Liver (tissue), 9 donors: Measurements from ENCODE around the gene AMDHD1. TPM values are rescaled to one million over a fixed set of nuclear protein-coding genes. Genes with fewer than 3 reads are reported as not detected.

Experiments
- DNase-seq: peaks from one replicate; pipeline ENCODE4 v3.0.0-alpha.2; 2017; ENCODE audit warnings: low spot score
- H3K27ac ChIP-seq, 2 donors: one replicate each; pipeline ENCODE4 v1.7.0; 2013; ENCODE audit warnings: inconsistent platforms in 2 of 2, low read length in 2 of 2, control low read depth in 1 of 2, low read depth in 1 of 2, mild to moderate bottlenecking in 1 of 2
- H3K27me3 ChIP-seq, 4 donors: one replicate each; pipeline versions ENCODE4 v1.6.1 to v1.7.0; 2013; ENCODE audit warnings: low read length in 3 of 4, inconsistent platforms in 1 of 4, mild to moderate bottlenecking in 1 of 4, moderate library complexity in 1 of 4; ENCODE audit not compliant: control insufficient read depth in 4 of 4, insufficient read depth in 4 of 4
- H3K36me3 ChIP-seq, 4 donors: one replicate each; pipeline versions ENCODE4 v1.6.1 to v1.7.0; 2013; ENCODE audit warnings: low read length in 3 of 4, mild to moderate bottlenecking in 3 of 4, low read depth in 1 of 4, moderate library complexity in 1 of 4; ENCODE audit not compliant: control insufficient read depth in 4 of 4, insufficient read depth in 3 of 4
- H3K4me1 ChIP-seq, 4 donors: one replicate each; pipeline versions ENCODE4 v1.6.1 to v1.7.0; 2013; ENCODE audit warnings: low read length in 3 of 4, mild to moderate bottlenecking in 3 of 4, moderate library complexity in 1 of 4; ENCODE audit not compliant: control insufficient read depth in 4 of 4, insufficient read depth in 4 of 4
- H3K4me3 ChIP-seq, 3 donors: one replicate each; pipeline versions ENCODE4 v1.6.1 to v1.7.0; 2013; ENCODE audit warnings: low read length in 3 of 3, control low read depth in 1 of 3, low read depth in 1 of 3, mild to moderate bottlenecking in 1 of 3
- H3K9ac ChIP-seq, 2 donors: one replicate each; pipeline ENCODE4 v1.7.0; 2013; ENCODE audit warnings: low read length in 2 of 2, mild to moderate bottlenecking in 2 of 2, moderate library complexity in 2 of 2, control low read depth in 1 of 2, low read depth in 1 of 2
- H3K9me3 ChIP-seq, 4 donors: one replicate each; pipeline versions ENCODE4 v1.6.1 to v1.7.0; 2013; ENCODE audit warnings: low read length in 3 of 4; ENCODE audit not compliant: control insufficient read depth in 4 of 4
- EGR1 ChIP-seq, 2 donors: IDR thresholded peaks; 2 replicates each; pipeline ENCODE4 v1.6.1; 2016 to 2018; ENCODE audit warnings: antibody characterized with exemption in 2 of 2, low read depth in 2 of 2
- FOXA1 ChIP-seq: IDR thresholded peaks from 2 replicates; pipeline ENCODE4 v1.6.1; 2016; ENCODE audit warnings: antibody characterized with exemption
- FOXA2 ChIP-seq: IDR thresholded peaks from 2 replicates; pipeline ENCODE4 v1.6.1; 2016; ENCODE audit warnings: antibody characterized with exemption
- GABPA ChIP-seq, 2 donors: IDR thresholded peaks in 1 of 2; conservative IDR thresholded peaks in 1 of 2; 2 replicates each; pipeline ENCODE4 v1.6.1; 2016; ENCODE audit warnings: antibody characterized with exemption in 2 of 2, mild to moderate bottlenecking in 1 of 2, moderate library complexity in 1 of 2
- HNF4A ChIP-seq, 2 donors: conservative IDR thresholded peaks; 2 replicates each; pipeline ENCODE4 v1.6.1; 2016; ENCODE audit warnings: antibody characterized with exemption in 2 of 2, mild to moderate bottlenecking in 2 of 2
- HNF4G ChIP-seq: IDR thresholded peaks from 2 replicates; pipeline ENCODE4 v1.6.1; 2016; ENCODE audit warnings: antibody characterized with exemption
- JUND ChIP-seq, 2 donors: IDR thresholded peaks; 2 replicates each; pipeline ENCODE4 v1.6.1; 2016; ENCODE audit warnings: antibody characterized with exemption in 2 of 2
- NR2F2 ChIP-seq: IDR thresholded peaks from 2 replicates; pipeline ENCODE4 v1.6.1; 2016; ENCODE audit warnings: antibody characterized with exemption
- RAD21 ChIP-seq, 2 donors: IDR thresholded peaks; 2 replicates each; pipeline ENCODE4 v1.6.1; 2016; ENCODE audit warnings: antibody characterized with exemption in 2 of 2, mild to moderate bottlenecking in 2 of 2
- RXRA ChIP-seq, 2 donors: IDR thresholded peaks; 2 replicates each; pipeline ENCODE4 v1.6.1; 2017 to 2018; ENCODE audit warnings: antibody characterized with exemption in 2 of 2, mild to moderate bottlenecking in 1 of 2
- SP1 ChIP-seq: IDR thresholded peaks from 2 replicates; pipeline ENCODE4 v1.6.1; 2018; ENCODE audit warnings: antibody characterized with exemption, mild to moderate bottlenecking
- TAF1 ChIP-seq: conservative IDR thresholded peaks from 2 replicates; pipeline ENCODE4 v1.6.1; 2016; ENCODE audit warnings: antibody characterized with exemption, mild to moderate bottlenecking
- WGBS: extraction: QIAGEN DNeasy Blood & Tissue Kit; methylation state at CpG from one replicate; pipeline ENCODE4 v1.1.7; 2013; 5-methylcytosine and 5-hydroxymethylcytosine counted together
- polyA plus RNA-seq, 2 donors: library from polyadenylated mRNA; stranded (reverse) in 1 of 2; unstranded in 1 of 2; fragments of 200-250 nt in 1 of 2; fragments of >200 nt in 1 of 2; fragmentation: Nextera tagmentation in 1 of 2; extraction: Ambion mirVana in 1 of 2; gene quantifications; one replicate each; pipeline versions ENCODE4 v1.2.1 to v1.2.3, GENCODE V29; 2013 to 2015
- total RNA-seq, 2 donors: library from RNA; depleted of rRNA; stranded (reverse); fragments of >200 nt; gene quantifications; one replicate each; pipeline ENCODE4 v1.2.3, GENCODE V29; 2014
- TF ChIP-seq, protein P1 (sequence below): IDR thresholded peaks from 2 replicates; pipeline ENCODE4 v1.6.1; 2016; ENCODE audit warnings: antibody characterized with exemption
- TF ChIP-seq, protein P2 (sequence below): fragments of 150-350 bp; IDR thresholded peaks from 2 replicates; pipeline ENCODE4 v1.5.1; 2017; ENCODE audit warnings: improper control_type of control experiment, low read depth, low read length; ENCODE audit not compliant: missing input control
- TF ChIP-seq, protein P3 (sequence below): IDR thresholded peaks from 2 replicates; pipeline ENCODE4 v1.6.1; 2016; ENCODE audit warnings: antibody characterized with exemption
- TF ChIP-seq, protein P4 (sequence below): IDR thresholded peaks from 2 replicates; pipeline ENCODE4 v1.6.1; 2016; ENCODE audit warnings: antibody characterized with exemption, mild to moderate bottlenecking
- donor health status: healthy.
- donor health status: healthy.
- donor health status: healthy.
- donor health status: healthy.
- donor health status: healthy.

Gene AMDHD1
- total and polyA plus RNA-seq, 4 donors, result 50.3 to 124 (median 80.7) TPM

DNA sequence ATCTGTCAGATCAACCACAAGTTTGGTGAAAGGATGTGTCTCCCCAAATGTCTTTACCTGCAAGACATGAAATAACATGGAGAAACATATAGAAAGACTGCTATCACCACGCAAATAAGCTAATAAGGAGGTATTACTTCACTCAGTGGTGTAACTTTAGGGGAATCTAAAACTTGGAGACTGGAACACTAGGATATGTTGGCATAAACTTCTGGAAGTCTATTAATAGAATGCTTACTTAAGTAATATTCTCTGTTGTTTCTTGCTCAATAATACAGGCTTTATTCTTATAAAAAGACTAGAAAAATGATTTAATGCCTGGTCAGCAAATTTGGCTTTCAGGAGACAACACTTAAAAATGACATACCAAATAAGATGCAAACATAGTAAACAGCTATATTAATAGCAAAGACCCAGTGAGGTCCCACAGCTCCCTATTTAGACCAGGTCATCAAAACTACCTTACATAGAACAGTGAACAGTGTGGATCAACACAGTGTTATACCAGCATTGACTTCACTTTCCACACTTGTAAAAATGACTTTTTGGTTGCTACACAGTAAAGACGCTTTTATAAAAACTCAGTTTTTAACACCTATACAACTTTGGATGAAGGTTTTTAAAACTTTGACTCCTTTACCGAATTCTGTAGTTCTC is 71.9 kb downstream of the AMDHD1 start:
- no peak overlapping the region for H3K4me3 ChIP-seq
- no peaks in the 10 kb centered on the region for H3K9me3 ChIP-seq
- TF ChIP-seq, protein P1, sequence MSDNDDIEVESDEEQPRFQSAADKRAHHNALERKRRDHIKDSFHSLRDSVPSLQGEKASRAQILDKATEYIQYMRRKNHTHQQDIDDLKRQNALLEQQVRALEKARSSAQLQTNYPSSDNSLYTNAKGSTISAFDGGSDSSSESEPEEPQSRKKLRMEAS, result no peak
- no peak for TF ChIP-seq SP1
- TF ChIP-seq FOXA1, result no peak
- TF ChIP-seq, protein P2, sequence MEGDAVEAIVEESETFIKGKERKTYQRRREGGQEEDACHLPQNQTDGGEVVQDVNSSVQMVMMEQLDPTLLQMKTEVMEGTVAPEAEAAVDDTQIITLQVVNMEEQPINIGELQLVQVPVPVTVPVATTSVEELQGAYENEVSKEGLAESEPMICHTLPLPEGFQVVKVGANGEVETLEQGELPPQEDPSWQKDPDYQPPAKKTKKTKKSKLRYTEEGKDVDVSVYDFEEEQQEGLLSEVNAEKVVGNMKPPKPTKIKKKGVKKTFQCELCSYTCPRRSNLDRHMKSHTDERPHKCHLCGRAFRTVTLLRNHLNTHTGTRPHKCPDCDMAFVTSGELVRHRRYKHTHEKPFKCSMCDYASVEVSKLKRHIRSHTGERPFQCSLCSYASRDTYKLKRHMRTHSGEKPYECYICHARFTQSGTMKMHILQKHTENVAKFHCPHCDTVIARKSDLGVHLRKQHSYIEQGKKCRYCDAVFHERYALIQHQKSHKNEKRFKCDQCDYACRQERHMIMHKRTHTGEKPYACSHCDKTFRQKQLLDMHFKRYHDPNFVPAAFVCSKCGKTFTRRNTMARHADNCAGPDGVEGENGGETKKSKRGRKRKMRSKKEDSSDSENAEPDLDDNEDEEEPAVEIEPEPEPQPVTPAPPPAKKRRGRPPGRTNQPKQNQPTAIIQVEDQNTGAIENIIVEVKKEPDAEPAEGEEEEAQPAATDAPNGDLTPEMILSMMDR, result no peak
- TF ChIP-seq HNF4A (conservative IDR thresholded peaks at IDR 0.05), result no peak
- no peak for TF ChIP-seq JUND (IDR thresholded peaks at IDR 0.05)
- TF ChIP-seq FOXA2, result no peak
- TF ChIP-seq RXRA (IDR thresholded peaks at IDR 0.05), result no peak
- TF ChIP-seq, protein P3, sequence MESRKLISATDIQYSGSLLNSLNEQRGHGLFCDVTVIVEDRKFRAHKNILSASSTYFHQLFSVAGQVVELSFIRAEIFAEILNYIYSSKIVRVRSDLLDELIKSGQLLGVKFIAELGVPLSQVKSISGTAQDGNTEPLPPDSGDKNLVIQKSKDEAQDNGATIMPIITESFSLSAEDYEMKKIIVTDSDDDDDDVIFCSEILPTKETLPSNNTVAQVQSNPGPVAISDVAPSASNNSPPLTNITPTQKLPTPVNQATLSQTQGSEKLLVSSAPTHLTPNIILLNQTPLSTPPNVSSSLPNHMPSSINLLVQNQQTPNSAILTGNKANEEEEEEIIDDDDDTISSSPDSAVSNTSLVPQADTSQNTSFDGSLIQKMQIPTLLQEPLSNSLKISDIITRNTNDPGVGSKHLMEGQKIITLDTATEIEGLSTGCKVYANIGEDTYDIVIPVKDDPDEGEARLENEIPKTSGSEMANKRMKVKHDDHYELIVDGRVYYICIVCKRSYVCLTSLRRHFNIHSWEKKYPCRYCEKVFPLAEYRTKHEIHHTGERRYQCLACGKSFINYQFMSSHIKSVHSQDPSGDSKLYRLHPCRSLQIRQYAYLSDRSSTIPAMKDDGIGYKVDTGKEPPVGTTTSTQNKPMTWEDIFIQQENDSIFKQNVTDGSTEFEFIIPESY, result no peak
- no peak for TF ChIP-seq HNF4G
- TF ChIP-seq GABPA (IDR thresholded peaks at IDR 0.05 in 1 of 2, conservative IDR thresholded peaks at IDR 0.05 in 1 of 2), result no peak
- TF ChIP-seq NR2F2, result no peak
- TF ChIP-seq, protein P4, sequence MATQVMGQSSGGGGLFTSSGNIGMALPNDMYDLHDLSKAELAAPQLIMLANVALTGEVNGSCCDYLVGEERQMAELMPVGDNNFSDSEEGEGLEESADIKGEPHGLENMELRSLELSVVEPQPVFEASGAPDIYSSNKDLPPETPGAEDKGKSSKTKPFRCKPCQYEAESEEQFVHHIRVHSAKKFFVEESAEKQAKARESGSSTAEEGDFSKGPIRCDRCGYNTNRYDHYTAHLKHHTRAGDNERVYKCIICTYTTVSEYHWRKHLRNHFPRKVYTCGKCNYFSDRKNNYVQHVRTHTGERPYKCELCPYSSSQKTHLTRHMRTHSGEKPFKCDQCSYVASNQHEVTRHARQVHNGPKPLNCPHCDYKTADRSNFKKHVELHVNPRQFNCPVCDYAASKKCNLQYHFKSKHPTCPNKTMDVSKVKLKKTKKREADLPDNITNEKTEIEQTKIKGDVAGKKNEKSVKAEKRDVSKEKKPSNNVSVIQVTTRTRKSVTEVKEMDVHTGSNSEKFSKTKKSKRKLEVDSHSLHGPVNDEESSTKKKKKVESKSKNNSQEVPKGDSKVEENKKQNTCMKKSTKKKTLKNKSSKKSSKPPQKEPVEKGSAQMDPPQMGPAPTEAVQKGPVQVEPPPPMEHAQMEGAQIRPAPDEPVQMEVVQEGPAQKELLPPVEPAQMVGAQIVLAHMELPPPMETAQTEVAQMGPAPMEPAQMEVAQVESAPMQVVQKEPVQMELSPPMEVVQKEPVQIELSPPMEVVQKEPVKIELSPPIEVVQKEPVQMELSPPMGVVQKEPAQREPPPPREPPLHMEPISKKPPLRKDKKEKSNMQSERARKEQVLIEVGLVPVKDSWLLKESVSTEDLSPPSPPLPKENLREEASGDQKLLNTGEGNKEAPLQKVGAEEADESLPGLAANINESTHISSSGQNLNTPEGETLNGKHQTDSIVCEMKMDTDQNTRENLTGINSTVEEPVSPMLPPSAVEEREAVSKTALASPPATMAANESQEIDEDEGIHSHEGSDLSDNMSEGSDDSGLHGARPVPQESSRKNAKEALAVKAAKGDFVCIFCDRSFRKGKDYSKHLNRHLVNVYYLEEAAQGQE, result no peak
- no peak for TF ChIP-seq TAF1

DNA sequence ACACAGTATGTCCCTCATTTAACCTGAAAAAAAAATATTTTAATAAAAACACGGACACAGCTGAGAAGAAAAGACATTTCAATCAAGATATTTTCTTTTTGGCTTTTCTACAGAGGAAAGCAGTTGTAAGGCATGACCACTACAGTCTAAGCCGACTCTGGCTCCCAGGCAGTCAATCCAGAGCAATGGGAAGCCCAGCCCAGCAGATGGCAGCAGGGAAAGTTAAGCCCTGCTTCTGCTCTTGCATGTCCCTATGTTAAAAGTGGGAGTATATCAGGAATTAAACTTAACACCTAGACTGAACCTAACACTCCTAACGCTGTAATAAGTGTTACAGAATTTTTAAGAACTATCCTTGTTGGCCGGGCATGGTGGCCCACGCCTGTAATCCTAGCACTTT is 72.5 kb downstream of the AMDHD1 start:
- TF ChIP-seq, protein P2, result peak; percentile 42
- no peak for TF ChIP-seq EGR1 (IDR thresholded peaks at IDR 0.05; ENCODE audit: low read depth in 2 of 2)
- TF ChIP-seq HNF4G, result no peak
- TF ChIP-seq RAD21 (IDR thresholded peaks at IDR 0.05), result peak; percentile 62 to 77
- no peaks in the 10 kb centered on the region for H3K4me1 ChIP-seq
- no peak overlapping the region for H3K4me3 ChIP-seq
- H3K9ac ChIP-seq, result no peak overlapping the region
- no peak overlapping the region for H3K27ac ChIP-seq
- 77% methylated on average over 5 of the region's 5 CpGs for WGBS
- peaks cover 8 to 49% (median 33%) of the 10 kb centered on the region in 4 donors for H3K36me3 ChIP-seq
- DNase-seq, result no peak
- no peaks in the 10 kb centered on the region for H3K9me3 ChIP-seq
- no peaks in the 10 kb centered on the region for H3K27me3 ChIP-seq

More for the DNA sequence above, 71.9 kb downstream of the AMDHD1 start:
- no peak for DNase-seq
- Histone ChIP-seq H3K36me3 (peaks cover 8 to 51% (median 35%) of the 10 kb centered on the region in 4 donors), H3K9ac (no peak overlapping the region), H3K27ac (no peak overlapping the region), H3K4me1 (no peaks in the 10 kb centered on the region), H3K27me3 (no peaks in the 10 kb centered on the region)
- 90% methylated on average over 3 of the region's 3 CpGs for WGBS
